ENCODE results near the gene SLC16A10.

- no peak for TF ChIP-seq REST (IDR thresholded peaks at IDR 0.05; ENCODE audit: insufficient read depth in 1 of 2, low read depth in 2 of 2, low read length in 2 of 2)
- no peak for TF ChIP-seq SIN3A (IDR thresholded peaks at IDR 0.05; ENCODE audit: borderline replicate concordance, insufficient read depth, low read length)
- no peak for TF ChIP-seq TAF1 (IDR thresholded peaks at IDR 0.05; ENCODE audit: borderline replicate concordance, insufficient read depth, low read length)
- TF ChIP-seq POLR2AphosphoS5 (IDR thresholded peaks at IDR 0.05; ENCODE audit: low read depth, low read length), result no peak
- TF ChIP-seq FOXP2 (optimal IDR thresholded peaks at IDR 0.05; ENCODE audit: borderline replicate concordance, extremely low read depth, extremely low read length, insufficient read depth), result peak; percentile 33
Measured at GRCh38 chr6:111105578-111105977, 18.3 kb downstream of the SLC16A10 start.
